DMS 273 (cell line): Measurements from ENCODE around the gene GRIA3.
A peak's percentile ranks its signal among the peaks of the same experiment; 100 is the strongest.

Source experiments
- DNase-seq: peaks from one replicate; lab custom pipeline; 2025; ENCODE audit not compliant: unreplicated experiment; lab: John Stamatoyannopoulos, UW

GRIA3 gene

GRCh38 chrX:123184219-123184865, at the start of gene GRIA3:
Gene GRIA3, plus strand, starts transcription at chrX:123184278. Its CDS starts 258 bp downstream, at chrX:123184536.
- no peak for DNase-seq

GRCh38 chrX:123138473-123138872, 45.6 kb upstream of the GRIA3 start:
- DNase-seq = no peak

- no peak for DNase-seq
Measured at GRCh38 chrX:123140454-123140853, 43.6 kb upstream of the GRIA3 start.

GRCh38 chrX:123140904-123141303, 43.2 kb upstream of the GRIA3 start:
- DNase-seq = no peak

- DNase-seq = no peak
Measured at GRCh38 chrX:123153846-123154335, 30.2 kb upstream of the GRIA3 start.

- no peak for DNase-seq
Measured at GRCh38 chrX:123155327-123155726, 28.8 kb upstream of the GRIA3 start.

- DNase-seq = no peak
Measured at GRCh38 chrX:123157586-123157985, 26.5 kb upstream of the GRIA3 start.

GRCh38 chrX:123159403-123159802, 24.7 kb upstream of the GRIA3 start:
- DNase-seq = no peak

GRCh38 chrX:123167621-123168020, 16.5 kb upstream of the GRIA3 start:
- DNase-seq = no peak

GRCh38 chrX:123169247-123169901, 14.7 kb upstream of the GRIA3 start:
- no peak for DNase-seq

GRCh38 chrX:123170546-123170945, 13.5 kb upstream of the GRIA3 start:
- DNase-seq = no peak

- no peak for DNase-seq
Measured at GRCh38 chrX:123171781-123172180, 12.3 kb upstream of the GRIA3 start.

- DNase-seq = no peak
Measured at GRCh38 chrX:123172869-123173268, 11.2 kb upstream of the GRIA3 start.

GRCh38 chrX:123173833-123174232, 10.2 kb upstream of the GRIA3 start:
- DNase-seq = peak; percentile 55

GRCh38 chrX:123175366-123176122, 8.5 kb upstream of the GRIA3 start:
- no peak for DNase-seq

- DNase-seq = no peak
Measured at GRCh38 chrX:123181233-123181914, 2.7 kb upstream of the GRIA3 start.

GRCh38 chrX:123184866-123185276, 793 bp downstream of the GRIA3 start:
- no peak for DNase-seq

GRCh38 chrX:123185721-123186120, 1.6 kb downstream of the GRIA3 start:
- DNase-seq = no peak

GRCh38 chrX:123186801-123187200, 2.7 kb downstream of the GRIA3 start:
- DNase-seq = no peak

- DNase-seq = no peak
Measured at GRCh38 chrX:123188081-123188480, 4.0 kb downstream of the GRIA3 start.

- no peak for DNase-seq
Measured at GRCh38 chrX:123189338-123189737, 5.3 kb downstream of the GRIA3 start.
